ENCODE data around the gene GNAQ.

Gene GNAQ

DNA sequence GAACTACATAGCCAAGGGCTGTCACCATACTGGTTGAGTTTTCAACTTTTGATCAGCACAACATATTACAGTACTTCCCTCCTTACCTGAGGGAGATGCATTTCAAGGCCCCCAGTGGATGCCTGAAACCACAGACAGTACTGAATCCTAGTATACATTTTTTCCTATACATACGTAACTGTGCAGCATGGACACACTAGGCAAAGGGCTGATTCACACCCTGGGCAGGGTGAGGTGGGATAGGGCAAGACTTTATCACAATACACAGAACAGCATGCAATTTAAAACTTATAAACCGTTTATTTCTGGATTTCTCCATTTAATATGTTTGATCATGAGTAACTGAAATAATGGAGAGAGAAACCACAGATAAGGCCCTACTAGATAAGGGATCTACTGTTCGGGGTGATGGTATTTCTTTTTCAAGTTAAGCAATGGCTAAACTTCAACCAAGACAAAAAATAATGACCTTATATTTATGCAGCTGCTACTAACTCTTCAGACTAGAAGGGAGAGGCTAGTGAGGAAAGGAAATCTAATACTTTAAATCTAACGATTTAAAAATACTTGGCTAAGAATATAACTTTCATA lies 196.6 kb downstream of the GNAQ start:
- DNase-seq, result no peak

DNA sequence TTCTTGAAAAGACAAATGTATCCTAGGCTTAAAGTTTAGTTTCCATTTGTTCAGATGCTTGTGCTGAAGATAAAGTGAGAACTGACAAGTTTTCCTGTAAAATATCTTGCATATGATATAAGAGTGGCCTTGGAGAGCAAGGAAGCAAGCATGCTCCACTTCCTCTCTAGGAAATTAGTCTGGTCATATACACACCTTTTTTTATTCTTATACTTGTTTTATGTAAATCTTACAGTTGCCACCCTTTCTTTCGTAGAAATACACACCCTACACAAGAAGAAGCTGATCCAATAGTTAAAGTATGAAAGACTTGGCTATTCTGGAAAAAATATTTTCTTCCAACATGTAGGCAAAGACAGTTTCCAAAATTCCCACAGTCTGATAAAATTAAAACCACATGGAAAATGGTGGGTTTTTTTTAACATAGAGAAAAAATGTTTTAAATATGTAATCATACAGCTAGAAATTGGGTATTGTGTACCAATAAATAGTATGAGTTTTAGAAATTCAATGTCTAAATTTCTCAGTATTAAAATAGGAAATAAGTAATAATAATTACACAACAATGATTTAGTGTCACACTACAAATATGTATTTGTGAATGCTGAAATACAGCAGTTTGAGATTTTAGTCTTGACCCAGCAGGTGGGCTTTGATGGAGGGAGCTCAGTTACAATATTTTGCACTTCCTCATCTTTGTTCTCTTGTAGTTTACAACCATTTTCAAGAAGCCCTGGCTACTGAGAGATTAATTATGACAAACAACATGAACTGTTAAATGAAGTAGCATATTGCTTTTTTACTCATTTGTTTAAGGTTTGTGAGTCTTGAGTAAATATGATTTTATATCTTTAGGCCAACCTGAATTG lies 197.8 kb downstream of the GNAQ start:
- DNase-seq, result no peak

DNA sequence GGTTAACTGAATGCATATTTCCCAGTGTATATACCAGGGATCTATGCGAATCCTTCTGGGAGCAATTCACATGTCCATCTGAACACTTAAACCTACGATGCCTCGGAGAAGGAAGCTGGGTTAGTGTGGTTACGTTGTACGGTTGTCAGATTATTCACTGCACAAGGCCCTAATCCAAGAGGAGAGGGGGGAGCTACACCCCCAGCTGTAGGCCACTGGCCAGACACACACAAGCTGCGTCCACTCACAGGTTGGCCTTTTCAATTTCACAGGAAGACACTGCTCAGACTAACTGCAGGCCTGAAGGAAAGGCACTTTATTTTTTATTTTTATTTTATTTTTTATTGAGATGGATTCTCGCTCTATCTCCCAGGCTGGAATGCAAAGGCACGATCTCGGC lies 199.0 kb downstream of the GNAQ start:
- DNase-seq, result no peak

DNA sequence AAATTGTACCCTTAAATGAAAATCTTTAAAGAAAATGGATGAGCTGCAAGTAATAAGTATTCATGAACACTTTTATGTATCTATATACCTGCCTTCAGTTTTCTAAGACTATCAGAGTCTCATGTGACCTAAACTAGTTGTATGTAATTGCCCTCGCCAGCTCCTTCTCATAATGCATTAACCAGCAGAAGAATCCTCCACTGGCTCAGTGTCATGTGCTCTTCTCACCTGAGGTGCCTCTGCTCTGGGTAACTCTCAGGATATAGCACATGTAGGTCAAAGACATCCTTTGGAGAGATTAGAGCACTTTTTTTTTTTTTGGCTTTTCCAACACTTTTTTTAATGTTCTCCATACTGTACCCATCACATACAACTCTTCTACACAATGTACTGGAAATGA lies 199.8 kb downstream of the GNAQ start:
- DNase-seq, result no peak

DNA sequence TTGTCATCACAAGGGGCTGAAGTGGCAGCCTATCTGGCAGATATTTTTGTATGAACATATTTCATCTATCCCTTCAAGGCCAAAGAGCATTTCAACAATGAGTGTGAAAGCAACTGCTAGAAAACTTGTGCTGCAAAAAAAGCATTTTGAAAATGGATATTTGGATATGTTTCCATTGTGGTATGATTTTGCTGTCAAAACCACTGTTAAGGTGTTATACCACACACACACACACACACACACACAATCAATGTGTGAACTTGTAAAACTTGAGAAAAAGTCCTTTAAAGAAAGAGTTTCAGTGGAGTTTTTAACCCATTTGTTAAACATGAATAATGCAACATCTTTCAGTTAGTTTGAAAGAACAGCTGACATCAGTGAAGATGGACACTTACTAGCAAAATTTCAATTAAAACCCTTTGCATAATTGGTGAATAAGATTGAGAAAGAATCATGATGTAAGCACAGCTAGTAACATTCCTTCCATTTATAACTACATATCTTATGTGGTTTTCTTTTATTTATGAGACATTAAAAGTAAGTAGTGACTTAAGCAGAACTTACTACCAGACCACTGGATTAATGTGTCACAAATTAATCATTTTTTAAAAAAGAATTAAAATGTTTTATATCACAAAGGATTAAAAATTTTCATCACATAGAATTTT lies 200.9 kb downstream of the GNAQ start:
- DNase-seq, result no peak

DNA sequence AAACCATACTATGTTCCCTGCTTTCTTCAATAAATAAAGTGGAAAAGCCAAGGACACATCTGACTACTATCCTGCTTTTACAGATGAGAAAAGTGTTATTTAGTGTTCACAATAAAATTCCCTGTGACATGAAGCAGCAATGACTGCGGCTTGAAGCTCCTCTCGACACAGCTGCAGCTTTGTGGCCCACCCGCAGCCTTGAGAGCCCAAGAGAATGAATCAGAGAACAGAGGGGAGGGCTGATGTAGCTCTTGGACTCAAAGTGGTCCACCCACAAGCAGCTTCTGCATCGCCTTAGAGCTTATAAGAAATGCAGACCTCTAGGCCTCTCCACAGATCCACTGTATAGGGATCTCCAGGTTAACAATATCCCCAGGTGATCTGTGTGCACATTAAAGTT lies 202.2 kb downstream of the GNAQ start:
- no peak for DNase-seq

DNA sequence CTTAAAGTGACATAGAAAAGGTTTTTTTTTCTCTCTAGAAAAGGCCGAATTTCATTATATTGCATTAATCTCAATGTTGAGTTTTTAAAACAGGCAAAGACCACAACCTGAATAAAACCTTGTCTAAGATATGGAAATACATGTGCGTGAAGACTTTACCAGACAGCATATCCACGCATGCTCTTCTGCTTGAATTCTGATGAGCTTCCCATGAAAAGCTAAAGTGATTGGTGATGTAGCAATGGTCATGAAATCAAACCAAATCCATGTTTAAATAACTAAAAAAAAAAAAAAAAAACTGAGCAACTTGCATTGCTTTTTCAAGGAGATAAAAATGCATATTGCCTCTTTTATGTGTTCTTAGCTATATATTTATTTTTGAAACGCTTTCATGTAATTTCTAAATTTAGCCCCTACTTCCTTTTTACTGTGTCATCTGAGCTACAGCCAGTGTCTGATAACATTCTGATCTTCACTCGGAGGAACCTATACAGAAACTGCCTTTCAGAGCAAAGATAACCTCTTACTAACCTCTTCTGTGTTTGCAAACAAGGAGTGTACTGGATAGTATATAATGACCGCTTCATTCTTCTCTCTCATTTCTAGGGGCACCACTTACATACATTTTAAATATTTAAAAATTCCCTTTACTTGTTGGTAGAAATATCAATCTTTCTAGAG lies 204.4 kb downstream of the GNAQ start:
- DNase-seq, result no peak

DNA sequence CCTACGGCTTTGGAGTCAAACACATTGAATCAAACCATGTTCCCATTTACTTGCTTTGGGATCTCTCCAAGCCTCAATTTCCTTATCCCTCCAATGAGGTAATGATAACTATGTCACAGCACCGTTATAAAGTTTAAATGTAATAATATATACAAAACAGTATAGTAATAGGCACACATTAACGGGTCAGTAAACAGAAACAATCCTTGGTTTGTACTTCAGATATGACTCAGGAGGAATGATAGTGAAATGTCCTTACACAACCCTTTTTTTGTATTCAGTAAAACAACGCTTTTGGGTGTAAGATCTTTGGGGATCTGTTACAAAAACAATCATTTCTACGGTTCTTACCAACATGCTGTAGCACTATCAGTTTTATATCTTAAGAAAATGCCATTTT lies 205.0 kb downstream of the GNAQ start:
- no peak for DNase-seq

DNA sequence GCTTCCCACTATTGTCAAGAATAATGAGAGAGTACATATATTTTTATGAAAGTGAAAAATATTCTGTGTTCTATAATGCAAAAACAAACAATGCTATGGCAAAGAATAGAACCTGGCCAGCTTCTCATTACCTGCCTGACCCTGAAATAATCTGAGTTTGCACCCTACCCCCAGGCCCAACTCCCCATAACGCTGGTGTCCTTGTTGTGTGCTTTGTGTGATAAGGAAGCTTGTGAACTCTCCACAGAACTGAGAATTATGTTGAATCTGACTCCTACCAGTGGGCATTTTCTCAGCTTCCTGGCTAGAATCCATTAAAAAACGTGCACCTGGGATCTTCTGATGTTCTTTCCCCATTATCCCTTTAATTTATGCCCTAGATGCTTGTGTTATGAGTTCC lies 205.5 kb downstream of the GNAQ start:
- no peak for DNase-seq

DNA sequence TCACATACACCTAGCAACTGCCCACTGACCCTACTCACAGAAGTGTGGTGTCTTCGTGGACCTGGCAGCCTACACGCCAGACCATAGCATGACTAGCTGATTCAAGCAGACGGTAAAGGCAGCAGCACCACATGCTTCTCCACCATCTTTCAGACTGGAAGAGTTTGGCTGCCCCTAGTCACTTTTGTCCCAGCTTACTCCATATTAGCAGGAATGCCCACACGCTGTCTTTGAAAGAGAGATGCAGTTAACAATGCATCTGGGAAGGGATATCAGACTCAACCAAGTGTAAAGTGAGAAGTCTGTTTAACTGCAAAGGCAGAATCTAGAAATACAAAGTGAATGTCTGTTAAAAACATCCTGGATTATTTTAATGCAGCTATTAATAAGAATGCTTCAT lies 206.2 kb downstream of the GNAQ start:
- no peak for DNase-seq

DNA sequence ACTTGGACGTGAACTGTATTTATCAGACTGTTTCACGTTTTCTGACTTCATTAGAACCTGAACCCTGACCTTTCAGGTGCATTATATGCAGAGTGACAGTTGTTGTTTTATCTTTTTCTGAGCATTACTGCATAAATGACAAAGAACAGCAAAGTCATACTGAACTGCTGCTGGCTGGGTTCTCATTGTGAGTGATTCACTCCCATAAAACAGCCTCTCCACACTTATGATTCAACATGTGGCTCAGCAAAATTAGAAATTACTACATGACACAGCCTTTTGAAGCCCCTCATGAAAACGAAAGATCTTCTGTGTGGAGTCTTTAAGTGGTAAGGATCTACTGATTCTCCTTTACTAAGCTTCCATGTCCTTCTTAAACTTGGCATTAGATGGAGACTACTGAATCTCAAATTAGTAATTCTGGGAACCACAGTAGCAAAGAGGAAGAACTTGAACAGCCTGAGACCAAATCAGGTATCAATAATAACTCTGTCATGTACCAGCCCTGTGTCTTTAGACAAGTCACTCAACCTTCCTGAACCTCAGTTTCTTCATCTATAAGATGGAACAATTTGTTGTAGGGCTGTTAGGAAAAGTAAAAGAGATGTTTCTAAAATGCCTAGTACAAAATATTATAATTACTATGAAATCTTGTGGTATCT lies 211.2 kb downstream of the GNAQ start:
- no peak for DNase-seq

DNA sequence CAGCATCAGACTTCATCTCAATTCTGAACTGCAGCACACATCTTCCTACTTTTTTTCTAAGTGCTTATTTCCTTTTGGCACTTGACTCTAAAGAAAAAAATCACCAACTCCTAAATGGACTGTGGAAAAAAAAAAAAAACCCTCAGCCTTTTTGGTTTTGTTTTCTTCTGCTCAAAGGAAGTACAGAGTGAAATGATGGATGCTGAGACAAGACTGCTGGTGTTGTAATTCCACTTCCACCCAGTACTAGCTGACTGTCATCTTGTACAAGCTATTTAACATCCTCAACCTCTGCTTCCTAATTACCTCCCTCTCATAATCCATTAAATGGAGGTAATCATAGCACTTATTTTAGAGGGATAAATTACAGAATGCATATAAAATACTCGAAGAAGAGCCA lies 212.0 kb downstream of the GNAQ start:
- DNase-seq, result no peak

DNA sequence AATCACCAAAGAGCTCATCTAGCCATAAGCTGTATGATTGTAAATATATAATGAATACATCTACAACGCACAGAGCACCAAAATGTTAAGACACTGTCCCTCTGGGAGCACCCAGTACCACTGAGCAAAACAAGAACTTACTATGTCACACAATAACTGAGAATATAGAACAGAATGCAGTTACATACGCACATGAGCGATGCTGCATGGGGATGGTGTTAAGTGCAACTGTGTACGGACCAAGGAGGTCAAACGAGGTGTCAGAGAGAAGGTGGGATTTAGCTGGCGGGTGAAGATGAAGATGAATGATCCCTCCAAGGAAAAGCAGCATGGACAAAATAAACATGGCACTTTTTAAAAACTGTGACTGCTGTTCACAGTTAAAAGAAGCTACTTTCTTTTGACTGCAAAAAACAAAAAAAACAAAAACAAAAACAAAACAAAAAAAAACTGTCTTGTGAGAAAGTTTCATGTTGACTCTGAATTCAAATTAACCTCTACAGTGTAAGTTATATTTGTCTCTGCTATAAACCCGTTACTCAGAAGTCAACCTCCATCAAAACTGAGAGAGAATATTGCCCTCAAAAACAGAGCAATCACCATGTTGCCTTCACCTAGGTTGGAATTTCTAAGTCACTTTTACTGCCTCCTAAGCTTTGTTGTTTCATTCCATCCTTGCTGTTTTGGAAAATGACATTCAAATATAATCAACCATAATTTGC lies 213.9 kb downstream of the GNAQ start:
- DNase-seq, result no peak

DNA sequence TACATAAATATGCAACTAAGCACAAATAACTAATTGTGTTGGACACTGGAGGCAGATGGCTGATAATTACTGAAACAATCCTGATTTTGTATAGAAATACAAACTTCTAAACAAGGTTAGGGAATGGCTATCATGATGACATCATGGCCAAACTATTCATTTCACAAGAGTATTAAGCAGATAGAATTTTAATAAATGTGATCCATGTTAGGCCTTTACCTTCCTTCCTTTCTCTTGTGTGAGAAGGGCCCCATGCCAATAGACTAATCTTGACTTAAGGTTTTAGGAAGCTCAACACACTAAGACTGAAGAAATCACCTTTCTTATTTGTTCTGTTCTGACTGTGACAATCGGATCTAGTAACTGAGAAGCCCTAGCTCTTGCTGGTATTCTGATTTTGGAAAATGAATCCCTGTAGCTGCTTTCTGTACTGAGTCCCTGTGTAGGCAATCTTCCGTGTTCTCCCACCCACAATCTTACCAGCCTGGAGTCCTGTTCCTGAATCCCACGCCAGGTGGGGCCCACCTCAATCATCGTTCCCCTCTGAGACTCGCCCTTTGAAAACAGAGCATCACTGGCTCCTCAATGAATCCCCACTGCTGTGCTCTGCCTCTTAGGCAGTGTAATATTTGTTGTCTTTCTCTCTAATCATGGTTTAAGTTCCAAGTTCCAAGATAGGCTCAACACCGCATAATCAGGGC lies 214.8 kb downstream of the GNAQ start:
- DNase-seq, result no peak

DNA sequence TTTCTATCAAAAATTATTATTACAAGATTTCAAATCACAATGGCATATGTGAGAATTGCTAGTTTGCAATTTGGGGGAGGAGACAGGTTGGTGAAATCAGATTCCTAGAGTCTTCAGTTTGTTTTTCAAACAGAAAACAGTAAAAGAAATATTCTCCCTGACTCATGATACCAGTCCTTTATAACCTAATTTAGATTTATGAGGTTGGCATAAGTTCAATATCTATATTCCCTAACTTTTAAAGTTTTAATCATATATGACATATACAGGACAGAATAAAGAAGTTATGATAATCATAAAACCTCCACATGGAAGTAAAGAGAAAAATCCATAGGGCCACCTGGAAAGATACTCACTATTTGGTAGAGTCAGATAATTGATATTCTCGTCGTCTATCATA lies 216.4 kb downstream of the GNAQ start:
- DNase-seq, result no peak

DNA sequence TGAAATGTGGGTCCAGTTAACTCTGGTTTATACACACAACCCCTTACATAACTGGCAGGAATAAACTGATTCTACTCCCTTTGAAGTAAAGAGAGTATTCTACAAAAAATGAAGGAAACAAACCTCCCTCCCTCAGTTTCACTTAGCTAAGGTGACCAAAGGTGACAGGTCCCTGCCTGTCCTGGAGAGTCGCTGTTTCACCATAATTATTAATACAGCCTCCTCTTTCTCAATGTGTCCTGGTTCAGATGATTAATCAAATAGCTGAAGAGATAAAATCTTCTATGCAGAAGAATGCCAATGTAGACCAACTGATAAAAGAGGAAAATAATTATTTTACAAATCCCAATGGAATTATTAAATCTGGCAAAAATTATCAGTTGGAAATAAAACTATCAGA lies 219.8 kb downstream of the GNAQ start:
- DNase-seq, result no peak

DNA sequence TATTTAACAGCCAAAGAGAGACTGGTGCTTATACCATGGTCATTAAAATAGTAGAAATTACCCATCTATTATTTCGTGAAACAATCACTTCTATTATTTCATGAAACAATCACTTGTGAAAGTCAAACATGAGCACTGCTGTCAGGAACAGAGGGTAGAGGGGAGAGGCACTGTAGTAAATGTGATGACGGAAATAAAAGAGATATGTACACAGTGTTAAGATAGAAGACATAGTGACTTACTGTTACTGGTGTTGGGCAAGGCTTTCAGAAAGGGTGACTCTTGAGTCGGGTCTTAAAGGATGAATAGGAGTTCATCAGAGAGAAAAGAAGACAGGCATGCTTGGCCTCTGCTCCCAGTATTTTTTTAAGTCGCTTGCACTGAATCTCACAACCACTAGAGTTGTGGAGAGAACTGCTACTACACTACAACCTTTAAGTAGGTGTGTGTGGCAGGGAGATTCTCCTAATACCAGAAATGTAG lies 220.9 kb downstream of the GNAQ start:
- no peak for DNase-seq

DNA sequence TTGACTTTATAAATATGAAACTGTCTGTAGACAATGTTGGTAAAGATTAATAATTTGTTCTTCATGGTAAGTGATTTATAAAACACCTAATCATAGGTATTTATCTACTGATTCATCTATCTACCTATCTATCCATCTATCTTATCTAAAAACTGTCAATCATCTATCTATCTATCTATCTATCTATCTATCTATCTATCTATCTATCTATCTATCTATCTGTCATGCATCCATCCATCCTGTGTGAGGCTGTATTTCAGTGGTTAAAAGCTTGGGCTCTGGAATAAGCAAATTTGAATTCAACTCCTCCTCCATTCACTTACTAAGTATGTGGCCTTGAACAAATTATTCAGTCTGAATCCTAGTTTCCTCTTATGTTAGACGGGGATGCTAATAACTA lies 221.6 kb downstream of the GNAQ start:
- no peak for DNase-seq

DNA sequence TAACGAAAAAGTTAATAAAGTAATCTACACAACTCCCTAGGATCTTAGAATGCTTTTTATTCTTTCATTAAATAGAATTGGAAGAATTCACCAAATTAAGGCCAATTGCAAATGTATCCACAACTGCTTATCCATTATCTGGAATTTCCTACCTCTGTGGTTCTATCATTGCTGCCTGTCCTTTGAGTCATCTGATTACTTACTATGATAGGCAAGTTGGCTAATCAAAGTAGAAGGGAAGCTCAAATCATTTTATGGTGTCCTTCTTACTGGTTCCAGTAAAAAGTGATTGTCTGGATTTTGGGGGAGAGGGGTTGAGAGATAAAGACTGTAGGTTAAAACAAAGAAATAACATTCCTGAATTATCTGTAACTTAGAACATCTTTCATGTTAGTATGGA lies 222.1 kb downstream of the GNAQ start:
- DNase-seq, result no peak

DNA sequence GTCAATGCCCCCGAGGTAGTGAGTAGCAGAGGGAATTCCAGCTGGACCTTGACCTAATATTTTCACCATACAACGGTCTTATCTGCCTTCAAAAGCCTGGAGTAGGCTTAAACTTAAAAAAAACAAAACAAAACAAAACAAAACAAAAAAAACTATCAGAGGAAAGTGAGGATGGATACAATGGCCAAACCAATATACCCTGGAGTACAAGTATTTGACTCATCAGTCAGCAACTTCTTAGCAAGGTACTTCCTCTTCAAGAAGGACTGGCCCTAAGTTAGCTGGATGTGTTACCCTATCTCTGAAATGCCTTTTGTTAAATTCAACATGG lies 222.9 kb downstream of the GNAQ start:
- no peak for DNase-seq

DNA sequence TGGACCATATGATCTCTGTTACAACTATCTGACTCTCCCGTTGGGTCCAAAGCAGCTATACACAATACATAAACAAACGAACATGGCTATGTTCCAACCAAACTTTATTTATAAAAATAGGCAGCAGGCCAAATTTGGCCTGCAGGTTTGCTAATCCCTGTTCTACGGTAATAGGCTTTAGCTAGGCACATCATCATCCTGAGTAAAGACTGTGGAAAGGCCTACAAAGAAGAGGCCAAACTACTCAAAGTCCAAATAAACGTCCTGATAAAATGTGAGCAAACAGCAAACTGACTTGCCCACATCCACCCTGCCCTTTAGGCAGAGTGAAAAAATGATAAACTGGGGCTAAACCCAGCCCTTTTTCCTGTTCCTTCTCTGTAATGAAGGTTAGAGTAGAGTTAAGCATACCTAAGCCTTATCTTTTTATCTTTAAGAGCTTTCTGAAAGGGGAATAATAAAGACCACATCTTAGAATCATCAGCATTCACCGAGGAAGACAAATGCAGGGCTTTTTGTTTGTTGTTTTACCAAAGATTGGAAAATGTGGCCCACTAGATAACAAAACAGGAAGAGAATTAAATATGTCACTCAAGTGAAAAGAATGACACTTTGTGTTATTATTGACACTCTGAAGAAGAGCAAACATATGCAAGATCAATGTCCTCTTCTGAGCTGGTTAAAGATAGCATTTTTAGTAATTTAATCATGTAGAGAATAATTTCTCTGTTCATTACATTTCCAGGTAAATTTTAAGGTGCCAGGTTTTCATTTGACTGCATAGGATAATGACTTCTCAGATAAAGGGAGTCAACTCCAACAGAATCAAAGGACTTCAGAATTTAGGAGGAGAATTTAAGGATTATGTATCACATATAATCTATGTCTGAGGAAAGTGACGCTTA lies 223.5 kb downstream of the GNAQ start:
- DNase-seq, result no peak

Data from NCI-H510A treated with DMSO at 0.1 percent for 48 hours (cell line).